Measurements from ENCODE around the gene OLFM1.

OLFM1 gene

GRCh38 chr9:135087899-135088347 lies 455 bp downstream of the OLFM1 start:
- H3K4me3 ChIP-seq (ENCODE audit: low read length), result no peak overlapping the region
- DNase-seq (ENCODE audit: low read depth), result no peak

GRCh38 chr9:135088348-135088978 lies 995 bp downstream of the OLFM1 start:
- no peak overlapping the region for H3K4me3 ChIP-seq (ENCODE audit: low read length)
- no peak for DNase-seq (ENCODE audit: low read depth)
- no peak for TF ChIP-seq CTCF (conservative IDR thresholded peaks at IDR 0.05; ENCODE audit: low read depth, low read length)

More at GRCh38 chr9:135087899-135088347, 455 bp downstream of the OLFM1 start:
- TF ChIP-seq CTCF (conservative IDR thresholded peaks at IDR 0.05; ENCODE audit: low read depth, low read length), result no peak

GRCh38 chr9:135088979-135089847 lies 1.7 kb downstream of the OLFM1 start:
- TF ChIP-seq CTCF (conservative IDR thresholded peaks at IDR 0.05; ENCODE audit: low read depth, low read length), result no peak
- no peak for DNase-seq (ENCODE audit: low read depth)
- no peak overlapping the region for H3K4me3 ChIP-seq (ENCODE audit: low read length)

GRCh38 chr9:135090081-135090480 lies 2.6 kb downstream of the OLFM1 start:
- no peak overlapping the region for H3K4me3 ChIP-seq (ENCODE audit: low read length)
- TF ChIP-seq CTCF (conservative IDR thresholded peaks at IDR 0.05; ENCODE audit: low read depth, low read length), result no peak
- DNase-seq (ENCODE audit: low read depth), result no peak

DNA sequence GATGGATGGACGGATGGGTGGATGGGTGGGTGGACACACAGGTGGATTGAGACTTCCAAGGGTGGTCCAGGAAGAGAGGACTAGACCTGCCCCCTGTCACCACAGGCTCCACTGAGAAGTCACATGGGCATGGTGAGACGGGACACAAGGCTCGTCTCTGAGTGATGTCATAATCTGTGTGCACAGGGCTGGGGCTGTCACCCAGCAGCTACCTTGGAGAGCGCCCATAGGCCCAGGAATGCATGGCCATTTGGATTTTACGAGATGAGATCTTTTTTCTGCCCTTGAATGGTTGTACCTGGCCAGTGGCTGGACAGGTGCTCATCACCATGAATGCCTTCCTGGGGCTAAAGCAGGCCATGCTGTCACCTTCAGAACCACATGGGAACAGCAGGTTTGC lies 3.1 kb downstream of the OLFM1 start:
- no peak overlapping the region for H3K4me3 ChIP-seq (ENCODE audit: low read length)
- TF ChIP-seq CTCF (conservative IDR thresholded peaks at IDR 0.05; ENCODE audit: low read depth, low read length), result no peak
- no peak for DNase-seq (ENCODE audit: low read depth)

DNA sequence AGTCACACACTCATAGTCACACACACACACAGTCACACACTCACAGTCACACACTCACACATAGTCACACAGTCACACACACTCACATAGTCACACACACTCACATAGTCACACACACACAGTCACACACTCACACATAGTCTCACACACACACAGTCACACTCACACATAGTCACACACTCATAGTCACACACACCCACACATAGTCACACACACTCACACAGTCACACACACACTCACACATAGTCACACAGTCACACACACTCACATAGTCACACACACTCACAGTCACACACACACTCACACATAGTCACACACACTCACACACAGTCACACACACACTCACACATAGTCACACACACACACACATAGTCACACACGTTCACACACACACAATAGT lies 4.1 kb downstream of the OLFM1 start:
- no peak overlapping the region for H3K4me3 ChIP-seq (ENCODE audit: low read length)
- no peak for TF ChIP-seq CTCF (conservative IDR thresholded peaks at IDR 0.05; ENCODE audit: low read depth, low read length)
- no peak for DNase-seq (ENCODE audit: low read depth)
